ENCODE data around the gene SORBS1.
A peak's percentile ranks its signal among the peaks of the same experiment; 100 is the strongest.

Gene SORBS1

DNA sequence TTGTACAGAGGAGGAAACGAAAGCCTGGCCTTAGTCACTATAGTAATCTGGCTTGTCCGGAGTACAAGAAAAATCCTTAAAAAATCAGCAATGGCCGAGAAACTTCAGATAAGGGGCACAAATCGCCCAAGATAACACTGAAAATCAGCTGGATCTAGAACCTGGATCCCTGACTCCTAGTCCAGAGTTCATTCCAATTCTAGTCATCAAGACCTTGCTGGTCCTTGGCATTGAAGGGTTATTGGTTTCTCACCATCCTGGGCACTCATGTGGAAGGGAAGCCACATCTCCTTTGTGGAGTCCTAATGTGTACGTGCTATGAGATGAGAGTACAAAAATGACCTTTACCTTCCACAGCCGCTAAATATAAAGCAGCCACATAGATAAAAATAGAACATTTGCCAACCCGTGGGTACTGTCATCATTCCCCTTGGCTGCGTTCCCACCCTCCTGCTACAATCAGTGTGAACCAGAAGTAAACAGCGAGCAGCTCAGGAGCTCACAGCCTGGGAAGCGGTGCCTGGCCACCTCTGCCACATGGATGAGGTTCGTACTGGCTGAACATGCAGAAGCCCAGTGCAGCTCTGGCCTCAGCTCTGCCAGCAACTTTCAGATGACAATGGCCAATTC is 154.4 kb downstream of the SORBS1 start:
- peak; percentile 33 for DNase-seq

DNA sequence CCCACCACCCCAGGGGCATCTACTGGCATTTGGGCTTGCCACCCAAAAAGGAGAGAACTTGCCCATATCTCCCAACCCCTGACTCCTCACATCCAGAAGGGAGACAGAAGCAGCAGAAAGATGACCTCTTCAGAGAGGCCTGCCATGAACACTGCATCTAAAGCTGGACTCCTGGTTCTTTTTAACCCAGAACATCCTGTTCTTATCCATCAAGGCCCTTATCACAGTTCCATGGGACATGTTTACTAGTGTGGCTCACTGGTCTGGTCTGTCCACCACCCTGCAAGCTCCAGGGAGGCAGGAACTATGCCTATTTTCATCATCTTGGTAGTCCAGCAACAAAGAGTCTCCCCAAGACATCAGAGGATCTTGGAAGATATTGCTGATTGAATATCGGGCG is 155.5 kb downstream of the SORBS1 start:
- no peak for DNase-seq

DNA sequence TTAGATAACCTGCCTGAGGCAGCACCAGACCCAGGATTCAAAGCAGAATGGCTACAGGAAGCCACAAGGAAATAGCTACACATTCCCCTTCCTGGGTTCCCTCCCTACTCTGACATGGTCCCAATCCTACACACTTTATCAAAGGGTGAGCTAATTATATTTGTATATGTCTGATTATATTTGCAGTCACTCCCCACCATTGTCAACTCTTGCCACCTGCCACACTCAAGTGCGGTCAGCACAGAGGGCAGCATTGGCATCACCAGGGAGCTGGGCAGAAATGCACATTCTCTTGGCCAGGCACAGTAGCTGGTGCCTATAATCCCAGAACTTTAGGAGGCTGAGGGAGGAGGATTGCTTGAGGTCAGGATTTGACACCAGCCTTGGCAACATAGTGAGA is 156.3 kb downstream of the SORBS1 start:
- peak; percentile 17 for DNase-seq

DNA sequence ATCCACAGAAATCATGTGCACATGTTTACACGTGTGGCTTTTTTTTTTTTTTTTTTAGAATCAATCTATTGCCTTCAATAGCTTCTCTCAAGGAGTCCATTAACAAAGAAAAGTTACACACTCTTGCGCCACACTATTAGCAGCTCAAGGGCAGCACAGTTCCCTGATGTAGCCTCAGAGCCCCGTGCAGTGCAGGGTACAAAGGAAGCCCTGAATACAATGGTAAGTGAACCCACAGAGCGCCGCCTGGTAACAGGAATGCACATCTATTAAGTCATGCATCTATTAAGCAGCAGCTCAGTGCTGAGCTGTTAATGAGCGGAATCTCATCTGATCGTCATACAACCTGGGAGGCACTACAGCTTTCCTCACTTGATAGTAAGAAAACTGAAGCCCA is 156.7 kb downstream of the SORBS1 start:
- DNase-seq = no peak

DNA sequence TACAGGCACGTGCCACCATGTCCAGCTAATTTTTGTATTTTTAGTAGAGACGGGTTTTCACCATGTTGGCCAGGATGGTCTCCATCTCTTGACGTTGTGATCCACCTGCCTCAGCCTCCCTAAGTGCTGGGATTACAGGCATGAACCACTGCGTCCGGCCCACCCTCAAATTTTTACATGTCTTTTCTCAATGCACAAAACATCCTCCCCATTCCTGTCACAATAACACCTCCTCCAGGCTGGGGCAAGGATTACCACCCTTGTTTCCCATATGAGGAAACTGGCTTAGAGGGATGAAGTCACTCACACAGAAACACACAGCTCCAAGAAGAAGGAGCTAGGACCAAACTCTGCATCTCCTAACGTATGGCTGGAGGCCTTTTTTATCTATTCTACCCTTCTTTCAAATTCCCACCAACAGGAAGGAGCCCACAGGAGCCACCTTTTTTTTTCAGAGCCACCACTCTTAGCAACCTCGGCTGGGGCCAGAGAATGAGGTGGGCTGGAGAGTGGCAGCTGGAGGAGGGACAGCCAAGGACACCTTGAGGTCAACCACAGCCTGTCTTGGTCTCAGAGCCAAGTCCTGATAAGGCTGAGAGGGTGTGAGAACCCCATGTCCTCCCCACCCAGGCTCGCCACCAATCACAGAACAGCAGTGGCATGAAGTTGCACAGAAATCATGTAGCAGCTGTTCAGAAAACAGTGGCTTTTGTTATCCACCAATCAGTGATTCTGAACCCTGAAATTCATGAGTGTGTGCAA is 157.3 kb downstream of the SORBS1 start:
- DNase-seq = no peak

DNA sequence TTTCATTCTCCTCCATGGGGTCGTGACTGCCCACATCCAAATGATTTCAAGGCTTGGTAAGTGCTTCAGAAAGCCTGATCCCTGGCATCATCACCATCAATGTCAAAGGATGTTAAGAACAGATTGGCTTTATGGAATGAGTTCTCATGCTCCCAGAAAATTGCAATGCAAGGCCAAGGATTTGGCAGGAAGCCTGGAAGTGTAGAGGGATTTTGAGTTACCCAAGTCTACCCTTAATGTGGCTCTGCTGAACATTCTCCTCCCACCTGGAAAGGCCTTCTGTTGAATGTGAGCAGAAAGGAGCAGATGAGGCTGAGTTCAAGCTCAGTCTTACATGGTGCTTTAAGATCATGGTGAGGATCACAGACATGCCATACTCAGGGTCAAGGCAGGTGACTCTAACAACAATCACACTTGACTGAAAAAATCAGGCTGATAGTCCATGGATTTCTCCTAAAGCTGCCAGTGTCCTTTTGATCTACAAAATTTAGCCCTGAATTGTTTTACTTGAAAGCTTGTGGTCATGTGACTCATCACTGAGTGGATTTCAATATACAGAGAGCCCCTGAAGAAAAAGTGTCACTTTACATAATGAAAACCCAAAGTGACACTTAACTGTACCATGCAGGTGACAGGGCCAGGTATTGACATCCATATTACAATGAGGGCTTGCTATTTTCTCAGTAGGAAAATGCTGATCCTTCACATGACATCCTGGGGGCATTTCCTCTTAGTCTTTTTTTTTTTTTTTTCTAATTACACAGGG is 159.3 kb downstream of the SORBS1 start:
- DNase-seq = no peak

DNA sequence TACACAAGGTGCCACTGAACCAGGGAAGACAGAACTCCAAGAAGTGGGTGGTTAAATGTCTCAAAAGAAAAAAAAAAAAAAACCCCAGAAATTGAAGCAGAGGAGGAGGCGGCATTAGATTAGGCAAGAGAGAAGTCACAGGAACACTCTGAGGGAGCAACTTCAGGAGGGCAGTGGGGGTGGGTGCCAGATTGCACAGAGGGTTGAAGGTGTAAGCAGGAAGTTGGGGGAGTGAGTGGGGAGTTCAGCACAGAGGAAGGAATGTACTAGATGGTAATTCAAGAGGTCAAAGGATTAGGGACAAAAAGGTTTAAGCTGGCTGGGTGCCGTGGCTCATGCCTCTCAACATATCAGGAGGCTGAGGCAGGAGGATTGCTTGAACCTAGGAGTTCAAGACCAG is 160.4 kb downstream of the SORBS1 start:
- DNase-seq = no peak

DNA sequence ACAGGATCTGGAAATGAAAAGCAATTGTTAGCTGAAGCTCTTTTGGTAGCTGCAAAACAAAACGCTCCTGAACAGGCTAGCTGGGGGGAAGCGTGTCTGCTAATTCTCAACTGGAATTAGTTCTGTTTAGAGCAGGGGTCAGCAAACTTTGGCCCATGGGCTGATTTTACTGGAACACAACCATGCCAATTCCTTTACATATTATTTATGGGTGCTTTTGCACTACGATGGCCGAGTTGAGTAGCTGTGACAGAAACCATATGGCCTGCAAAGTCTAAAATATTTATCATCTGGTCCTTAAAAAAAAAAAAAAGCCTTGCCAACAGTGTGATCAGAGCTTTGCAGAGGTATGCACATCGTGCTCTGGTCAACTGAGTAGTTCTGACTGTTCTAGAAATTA is 162.0 kb downstream of the SORBS1 start:
- no peak for DNase-seq

DNA sequence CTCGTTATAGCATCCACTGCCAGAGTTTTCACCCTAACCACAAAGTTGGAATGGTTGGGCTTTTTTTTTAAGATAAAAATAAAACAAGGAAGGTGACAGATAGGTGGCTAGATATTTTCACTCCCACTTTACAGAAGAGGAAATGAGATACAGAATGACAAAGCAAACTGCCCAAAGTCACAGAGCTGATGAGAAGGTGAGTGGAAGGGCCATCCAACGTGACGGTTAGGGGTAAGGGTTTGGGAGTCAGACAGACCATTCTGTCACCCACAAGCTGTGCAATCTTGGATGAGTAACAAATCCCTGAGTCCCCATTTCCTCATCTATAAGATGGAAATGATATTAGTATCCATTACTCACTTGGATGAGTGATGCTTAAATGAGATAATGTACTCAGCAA is 163.4 kb downstream of the SORBS1 start:
- no peak for DNase-seq

DNA sequence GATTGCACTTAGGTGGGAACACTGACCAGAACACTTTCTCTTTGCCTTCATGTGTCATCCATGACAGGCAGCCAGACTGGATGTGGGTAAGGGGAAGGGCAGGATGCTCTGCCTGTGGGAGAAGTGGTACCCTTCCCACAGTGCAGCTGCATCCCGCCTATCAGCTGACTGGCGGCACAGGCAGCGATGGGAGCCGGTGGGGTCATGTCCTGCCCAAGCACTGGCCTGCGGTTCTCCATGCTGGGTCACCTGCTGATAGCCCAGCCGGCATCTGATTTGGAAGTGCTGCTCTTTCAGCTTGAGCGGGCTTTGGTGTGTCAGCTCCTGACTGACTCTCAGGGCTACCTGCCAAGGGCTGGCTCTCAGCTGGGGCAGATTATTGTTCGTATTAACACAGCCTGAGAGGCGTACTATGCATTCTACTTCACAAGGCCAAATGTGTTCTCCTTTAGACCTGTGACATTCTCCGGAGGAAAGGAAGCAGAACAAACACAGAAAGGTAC is 165.2 kb downstream of the SORBS1 start:
- DNase-seq = no peak

DNA sequence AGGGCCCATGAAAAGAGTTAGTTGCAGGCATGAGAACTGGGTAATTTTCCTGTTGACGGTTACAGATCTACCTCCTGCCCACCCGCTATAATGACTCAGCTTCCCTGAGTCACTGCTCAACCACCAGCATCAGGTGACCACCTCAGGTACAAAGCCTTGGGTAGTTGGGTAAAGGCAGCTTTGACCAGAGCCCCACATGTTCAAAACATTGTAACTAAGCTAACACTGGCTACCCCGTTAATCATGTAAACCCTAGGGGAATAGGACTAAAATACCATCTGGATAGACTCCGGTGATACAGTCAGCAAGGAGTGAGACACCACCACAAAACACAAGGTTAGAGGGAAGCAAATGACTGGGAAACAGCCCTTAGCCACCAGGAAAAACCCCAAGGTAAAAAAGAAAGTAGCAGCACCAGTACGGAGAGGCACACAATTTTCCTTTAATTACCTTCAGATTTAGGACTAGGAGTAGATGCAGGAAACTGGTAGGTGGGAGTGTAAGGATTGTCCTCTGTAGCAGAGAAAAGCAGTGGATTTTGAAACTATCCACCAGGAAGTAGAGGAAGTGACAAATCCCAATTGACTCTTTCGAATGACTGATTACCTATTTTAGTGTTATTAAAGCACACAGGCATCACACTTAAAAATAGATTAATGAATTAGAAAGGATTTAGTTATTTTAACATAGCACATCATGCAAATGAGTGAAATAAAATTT is 166.8 kb downstream of the SORBS1 start:
- peak; percentile 60 for DNase-seq

DNA sequence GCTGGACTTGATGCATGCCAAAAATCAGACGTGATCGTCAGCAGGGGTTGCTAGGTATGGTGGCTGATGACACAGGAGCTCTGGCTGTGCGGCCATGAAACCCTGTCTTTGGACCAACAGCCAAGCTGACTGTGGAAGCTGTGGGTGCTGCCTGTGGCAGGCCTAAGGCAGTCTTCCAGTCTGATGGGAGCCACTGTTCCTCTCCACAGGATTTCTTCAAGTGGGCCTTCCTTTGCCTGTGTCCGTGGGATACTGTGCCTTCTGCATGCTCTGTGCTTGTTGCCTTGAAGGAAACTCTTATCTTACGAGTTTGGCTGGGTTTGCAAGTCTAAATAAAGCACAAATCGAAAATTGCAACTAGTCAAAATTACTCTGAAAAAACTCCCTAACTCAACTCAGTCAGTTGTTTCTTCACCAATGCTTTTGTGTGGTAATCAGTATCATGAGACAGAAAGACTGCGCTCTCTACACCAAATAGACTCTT is 168.4 kb downstream of the SORBS1 start:
- no peak for DNase-seq

DNA sequence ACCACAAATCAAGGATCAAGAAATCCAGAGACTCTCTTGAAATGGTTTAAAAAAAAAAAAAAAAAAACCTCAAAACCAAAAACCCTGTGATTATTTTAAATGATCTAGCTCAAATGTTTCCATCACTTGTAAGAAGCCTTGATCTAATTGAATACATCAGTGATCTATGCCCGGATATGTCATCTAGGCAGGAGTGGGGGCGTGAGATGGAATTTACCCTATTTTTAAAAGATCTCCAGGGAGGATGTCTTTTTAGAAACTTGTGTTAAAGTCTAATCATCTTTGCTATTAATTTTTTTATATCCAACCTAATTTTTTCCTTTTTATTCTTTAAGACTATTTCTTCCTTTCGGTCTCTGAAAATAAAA is 169.0 kb downstream of the SORBS1 start:
- no peak for DNase-seq

DNA sequence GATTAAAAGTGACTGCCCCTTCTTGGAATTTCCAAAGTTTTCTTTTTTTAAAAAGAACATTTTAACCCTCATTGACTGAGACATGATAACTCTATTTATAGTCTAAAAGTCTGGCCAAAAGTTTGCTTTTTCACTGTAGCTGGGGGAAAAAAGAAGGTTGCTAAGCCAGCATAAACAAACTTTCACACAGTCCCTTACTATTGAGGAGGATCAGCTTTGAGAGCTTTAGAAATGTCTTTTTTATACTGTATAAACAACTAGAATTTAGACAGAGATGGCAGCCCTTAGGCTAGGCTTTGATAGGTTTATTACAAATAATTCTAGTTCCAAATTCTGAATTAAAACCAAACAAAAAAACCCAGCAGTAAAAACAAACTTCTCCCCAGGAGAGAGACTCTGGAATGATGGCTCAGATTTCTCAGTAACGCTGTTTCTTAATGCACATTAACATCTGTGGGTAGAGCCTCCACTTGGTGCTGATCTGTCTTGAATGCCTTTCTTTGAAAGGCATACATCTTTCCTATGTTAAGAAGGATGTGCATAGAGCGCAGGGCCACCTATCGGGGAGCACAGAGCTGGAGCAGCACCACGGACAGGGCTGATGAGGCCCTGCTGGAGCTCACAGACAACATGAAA is 169.5 kb downstream of the SORBS1 start:
- DNase-seq = no peak

DNA sequence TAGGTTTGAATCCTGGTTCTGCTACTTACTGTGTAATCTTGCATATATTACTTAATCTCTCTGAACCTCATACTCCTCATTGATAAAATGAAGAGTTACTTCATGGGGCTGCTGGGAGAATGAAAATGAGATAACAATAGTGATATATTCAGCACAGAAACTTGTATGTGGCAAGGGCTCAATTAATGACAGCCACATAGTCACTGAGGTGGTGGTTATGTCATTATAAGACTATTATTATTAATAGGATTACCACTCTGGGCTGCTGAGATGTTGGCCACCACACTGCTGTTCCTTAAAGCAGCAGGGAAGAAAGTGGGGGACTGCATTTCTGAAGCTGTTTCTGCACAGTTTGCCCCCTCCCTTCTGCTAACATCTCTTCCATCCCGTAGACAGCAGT is 170.0 kb downstream of the SORBS1 start:
- DNase-seq = no peak

DNA sequence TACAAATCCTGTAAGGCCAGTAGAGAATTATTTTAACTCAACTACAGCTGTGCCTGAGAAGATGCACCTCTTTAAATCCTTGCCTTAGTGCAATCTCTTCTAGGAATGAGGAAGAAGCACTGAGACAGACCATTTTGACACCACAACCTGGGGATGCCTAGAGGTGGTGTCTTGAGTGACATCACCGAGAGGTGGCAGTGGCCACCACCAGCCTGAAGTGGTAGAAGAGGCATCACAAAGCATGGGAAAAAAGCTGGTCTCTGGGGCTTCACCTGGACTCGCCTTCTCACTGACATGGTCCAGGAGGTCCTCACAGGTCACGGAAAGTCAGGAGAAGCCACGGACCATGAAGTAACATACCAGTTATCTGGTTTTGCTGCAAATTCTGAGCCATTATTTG is 171.2 kb downstream of the SORBS1 start:
- no peak for DNase-seq

DNA sequence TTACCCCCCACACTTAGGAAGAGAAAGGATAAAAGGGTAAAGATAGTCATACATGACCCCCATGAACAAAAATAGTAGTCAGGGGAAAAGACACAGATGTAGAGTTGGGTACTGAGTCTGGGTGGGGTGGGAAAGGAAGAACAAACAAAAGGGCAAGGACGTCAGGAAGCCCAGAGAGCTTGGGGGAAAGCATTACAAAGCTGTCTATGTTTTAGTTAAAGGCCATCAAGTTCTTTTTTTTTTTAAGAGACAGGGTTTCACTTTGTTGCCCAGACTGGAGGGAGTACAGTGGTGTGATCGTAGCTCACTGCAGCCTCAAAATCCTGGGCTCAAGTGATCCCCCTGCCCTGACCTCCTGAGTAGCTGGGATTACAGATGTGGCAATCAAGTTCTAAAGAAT is 172.0 kb downstream of the SORBS1 start:
- DNase-seq = no peak

DNA sequence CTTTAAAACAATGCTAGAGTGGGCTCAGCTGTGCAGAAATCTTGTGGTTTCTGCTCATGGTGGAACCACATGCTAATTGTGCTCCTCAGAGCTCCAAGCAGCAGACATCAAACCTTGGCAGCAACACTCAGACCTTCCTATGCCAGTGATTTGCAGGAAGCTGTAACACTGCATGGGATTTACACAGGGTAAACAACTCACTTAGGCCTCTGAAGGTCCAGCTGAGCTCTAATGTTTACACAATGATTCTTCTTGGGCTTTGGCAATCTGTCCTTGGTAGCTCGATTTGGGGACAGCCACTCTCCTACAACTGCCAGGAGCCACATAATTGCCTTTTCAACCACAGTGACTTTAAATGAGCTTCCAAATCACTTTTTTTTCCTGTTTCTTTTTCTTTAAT is 172.6 kb downstream of the SORBS1 start:
- peak; percentile 79 for DNase-seq

DNA sequence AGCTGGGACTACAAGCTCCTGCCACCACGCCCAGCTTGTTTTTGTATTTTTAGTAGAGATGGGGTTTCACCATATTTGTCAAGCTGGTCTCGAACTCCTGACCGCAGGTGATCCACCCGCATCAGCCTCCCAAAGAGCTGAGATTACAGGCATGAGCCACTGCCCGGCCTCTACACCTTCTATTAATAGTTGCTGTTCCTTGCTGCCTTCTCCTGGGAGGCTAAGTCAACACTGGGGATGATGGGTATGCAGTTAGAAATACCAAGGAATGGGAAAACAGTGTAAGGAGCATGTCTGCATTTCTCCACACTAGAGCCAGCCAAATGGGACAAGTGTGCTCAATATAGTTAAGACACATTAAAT is 173.1 kb downstream of the SORBS1 start:
- no peak for DNase-seq

DNA sequence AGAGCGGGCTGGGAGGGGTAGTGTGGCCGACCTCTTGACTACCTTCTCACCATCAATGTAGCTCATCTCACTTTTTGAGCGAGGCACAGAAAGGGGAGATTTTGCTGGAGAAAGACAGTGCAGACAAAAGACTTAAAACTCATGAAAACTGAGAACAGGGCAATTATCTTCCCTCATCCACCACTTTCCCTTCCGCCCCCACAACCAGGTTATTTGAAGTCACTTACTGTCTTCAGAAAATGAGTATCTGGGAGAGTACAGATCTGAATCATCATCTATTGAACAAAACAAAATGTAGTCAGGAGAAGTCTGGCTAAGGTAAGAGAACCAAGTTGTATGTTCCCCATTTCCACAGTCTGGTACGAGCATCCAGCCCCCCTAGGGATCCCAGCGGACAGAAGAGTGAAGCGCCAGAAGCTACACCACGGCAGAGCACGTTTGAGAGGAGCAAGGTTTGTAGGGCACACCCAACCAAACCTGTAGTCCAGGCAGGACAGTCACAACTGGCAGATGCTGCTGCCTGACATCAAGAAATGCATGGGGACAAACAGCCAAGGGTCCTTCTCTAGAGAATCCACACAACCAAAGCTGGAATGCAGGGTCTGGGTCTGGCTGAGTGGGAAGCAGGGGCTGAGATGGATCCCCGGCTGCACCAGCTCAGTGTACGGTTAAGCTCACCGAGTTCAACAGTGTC is 177.0 kb downstream of the SORBS1 start:
- no peak for DNase-seq

DNA sequence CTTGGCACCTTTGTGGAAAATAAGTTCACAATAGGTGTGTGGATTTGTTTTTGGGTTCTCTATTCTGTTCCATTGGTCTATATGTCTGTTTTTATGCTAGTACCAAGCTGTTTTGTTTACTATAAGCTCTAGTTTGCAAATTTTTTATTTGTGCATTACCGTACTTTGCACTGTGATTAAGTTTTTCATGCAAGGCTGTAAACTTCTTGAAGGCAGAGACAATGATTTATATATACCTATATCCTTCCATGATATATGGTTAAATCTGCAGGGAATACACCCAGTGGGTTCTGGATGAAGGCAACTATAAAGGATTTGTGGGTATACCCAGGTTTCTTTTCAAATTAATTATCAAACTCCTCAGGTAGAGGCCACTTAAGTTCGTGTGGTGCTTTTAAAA is 178.6 kb downstream of the SORBS1 start:
- DNase-seq = no peak

DNA sequence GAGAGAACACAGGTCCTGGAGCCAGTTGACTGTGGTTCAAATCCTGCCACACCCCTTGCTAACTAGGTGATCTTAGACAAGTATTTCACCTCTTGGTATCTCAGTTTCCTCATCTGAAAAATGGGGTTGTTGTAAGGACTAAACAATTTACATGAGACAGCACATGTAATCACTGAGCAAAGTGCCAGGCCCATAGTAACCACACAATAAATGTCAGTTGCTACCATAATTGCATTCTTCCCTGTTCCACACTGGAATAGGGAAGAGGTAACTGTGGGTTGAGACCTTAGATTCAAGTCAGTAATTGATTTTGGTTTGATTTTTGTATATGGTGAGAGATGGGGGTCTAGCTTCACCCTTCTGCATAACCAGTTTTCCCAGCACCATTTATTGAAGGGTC is 179.0 kb downstream of the SORBS1 start:
- DNase-seq = no peak
